Measurements from ENCODE around the gene C6orf118. TPM values are rescaled to one million over a fixed set of nuclear protein-coding genes. Genes with fewer than 3 reads are reported as not detected.
A peak's percentile ranks its signal among the peaks of the same experiment; 100 is the strongest.

The C6orf118 gene
- total RNA-seq, 1 donor from 2014 or later: 0.49 TPM

GRCh38 chr6:165244524-165245247 is 64.7 kb downstream of the C6orf118 start:
- no peak for DNase-seq

GRCh38 chr6:165243801-165244200 is 65.6 kb downstream of the C6orf118 start:
- no peak for DNase-seq

- DNase-seq: no peak
Measured at GRCh38 chr6:165236326-165236725, 73.1 kb downstream of the C6orf118 start.

GRCh38 chr6:165232731-165233488 is 76.5 kb downstream of the C6orf118 start:
- DNase-seq: no peak

- DNase-seq: peak; percentile 65
Measured at GRCh38 chr6:165231581-165232561, 77.5 kb downstream of the C6orf118 start.

- no peak for DNase-seq
Measured at GRCh38 chr6:165231177-165231576, 78.2 kb downstream of the C6orf118 start.

All from skin of body (tissue), 2 donors.